ENCODE measurements around the gene IREB2.

The IREB2 gene

DNA sequence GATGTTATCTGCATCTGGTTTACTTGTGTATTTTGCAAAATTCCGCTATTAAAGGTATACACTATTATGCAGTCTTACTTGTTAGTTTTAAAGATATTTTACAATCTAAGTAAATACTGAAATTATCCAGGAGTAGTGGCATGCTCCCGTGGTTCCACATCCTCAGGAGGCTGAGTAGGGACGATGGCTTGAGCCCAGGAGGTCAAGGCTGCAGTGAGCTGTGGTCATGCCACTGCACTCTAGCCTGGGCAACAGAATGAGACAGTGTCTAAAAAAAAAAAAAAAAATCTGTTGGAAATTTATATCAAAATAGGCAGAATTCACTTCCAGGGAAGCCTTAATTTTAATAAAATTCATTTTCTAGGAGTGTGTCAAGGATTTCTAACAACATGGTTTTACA, 41.6 kb downstream of the IREB2 start:
- TF ChIP-seq, protein P1, sequence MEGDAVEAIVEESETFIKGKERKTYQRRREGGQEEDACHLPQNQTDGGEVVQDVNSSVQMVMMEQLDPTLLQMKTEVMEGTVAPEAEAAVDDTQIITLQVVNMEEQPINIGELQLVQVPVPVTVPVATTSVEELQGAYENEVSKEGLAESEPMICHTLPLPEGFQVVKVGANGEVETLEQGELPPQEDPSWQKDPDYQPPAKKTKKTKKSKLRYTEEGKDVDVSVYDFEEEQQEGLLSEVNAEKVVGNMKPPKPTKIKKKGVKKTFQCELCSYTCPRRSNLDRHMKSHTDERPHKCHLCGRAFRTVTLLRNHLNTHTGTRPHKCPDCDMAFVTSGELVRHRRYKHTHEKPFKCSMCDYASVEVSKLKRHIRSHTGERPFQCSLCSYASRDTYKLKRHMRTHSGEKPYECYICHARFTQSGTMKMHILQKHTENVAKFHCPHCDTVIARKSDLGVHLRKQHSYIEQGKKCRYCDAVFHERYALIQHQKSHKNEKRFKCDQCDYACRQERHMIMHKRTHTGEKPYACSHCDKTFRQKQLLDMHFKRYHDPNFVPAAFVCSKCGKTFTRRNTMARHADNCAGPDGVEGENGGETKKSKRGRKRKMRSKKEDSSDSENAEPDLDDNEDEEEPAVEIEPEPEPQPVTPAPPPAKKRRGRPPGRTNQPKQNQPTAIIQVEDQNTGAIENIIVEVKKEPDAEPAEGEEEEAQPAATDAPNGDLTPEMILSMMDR (IDR thresholded peaks at IDR 0.05) = no peak
- no peak for TF ChIP-seq ZFX (IDR thresholded peaks at IDR 0.05; ENCODE audit: borderline replicate concordance)
- H3K27ac ChIP-seq = no peak overlapping the region

DNA sequence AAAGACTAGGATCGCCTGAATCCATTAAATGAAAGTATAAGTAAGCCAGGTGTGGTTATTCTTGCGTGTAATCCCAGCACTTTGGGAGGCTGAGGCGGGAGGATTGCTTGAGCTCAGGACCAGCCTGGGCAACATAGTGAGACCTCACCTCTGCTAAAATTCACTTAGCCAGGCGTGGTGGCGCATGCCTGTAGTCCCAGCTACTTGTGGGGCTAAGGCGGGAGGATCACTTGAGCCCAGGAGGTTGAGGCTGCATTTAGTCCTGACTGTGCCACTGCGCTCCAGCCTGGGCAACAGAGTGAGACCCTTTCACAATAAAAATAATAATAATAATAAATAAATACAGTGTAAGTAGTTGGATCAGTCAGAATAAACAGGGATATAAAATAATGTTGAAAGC, 43.9 kb downstream of the IREB2 start:
- no peak for TF ChIP-seq ZFX (IDR thresholded peaks at IDR 0.05; ENCODE audit: borderline replicate concordance)
- TF ChIP-seq, protein P1 (IDR thresholded peaks at IDR 0.05) = no peak
- no peak overlapping the region for H3K27ac ChIP-seq

DNA sequence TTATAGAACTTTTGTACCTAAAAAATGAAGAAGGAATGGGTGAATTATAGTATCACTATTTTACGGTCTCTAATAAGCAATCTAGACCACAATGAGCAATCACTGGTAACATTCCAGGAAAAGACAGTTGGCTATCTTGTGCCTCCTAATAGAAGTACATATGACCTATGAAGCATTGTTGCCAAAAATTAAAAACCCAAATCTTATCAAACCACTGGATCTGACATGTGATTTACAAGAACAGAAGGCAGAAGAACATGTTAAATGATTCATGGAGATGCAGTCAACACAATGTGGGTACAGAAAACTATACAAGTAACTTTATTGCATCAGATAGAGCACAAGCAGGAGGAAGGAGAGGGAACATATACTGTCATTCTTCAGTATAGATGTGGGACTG, 54.9 kb downstream of the IREB2 start:
- TF ChIP-seq ZFX (IDR thresholded peaks at IDR 0.05; ENCODE audit: borderline replicate concordance) = no peak
- TF ChIP-seq, protein P1 (IDR thresholded peaks at IDR 0.05) = no peak
- no peak overlapping the region for H3K27ac ChIP-seq

DNA sequence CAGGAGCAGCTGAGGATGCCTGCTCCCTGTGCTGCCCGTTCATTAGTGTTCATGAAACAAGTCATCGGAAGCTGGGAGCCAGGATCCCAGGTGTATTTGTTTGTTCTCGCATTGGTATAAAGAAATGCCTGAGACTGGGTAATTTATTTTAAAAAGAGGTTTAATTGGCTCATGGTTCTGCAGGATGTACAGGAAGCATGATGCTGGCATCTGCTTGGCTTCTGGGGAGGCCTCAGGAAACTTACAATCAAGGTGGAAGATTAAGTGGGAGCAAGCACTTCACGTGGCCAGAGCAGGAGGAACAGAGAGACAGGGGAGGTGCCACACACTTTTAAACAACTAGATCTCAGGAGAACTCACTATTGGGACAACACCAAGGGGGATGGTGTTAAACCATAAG, 63.8 kb downstream of the IREB2 start:
- TF ChIP-seq, protein P1 (IDR thresholded peaks at IDR 0.05) = no peak
- no peak for TF ChIP-seq ZFX (IDR thresholded peaks at IDR 0.05; ENCODE audit: borderline replicate concordance)
- no peak overlapping the region for H3K27ac ChIP-seq

DNA sequence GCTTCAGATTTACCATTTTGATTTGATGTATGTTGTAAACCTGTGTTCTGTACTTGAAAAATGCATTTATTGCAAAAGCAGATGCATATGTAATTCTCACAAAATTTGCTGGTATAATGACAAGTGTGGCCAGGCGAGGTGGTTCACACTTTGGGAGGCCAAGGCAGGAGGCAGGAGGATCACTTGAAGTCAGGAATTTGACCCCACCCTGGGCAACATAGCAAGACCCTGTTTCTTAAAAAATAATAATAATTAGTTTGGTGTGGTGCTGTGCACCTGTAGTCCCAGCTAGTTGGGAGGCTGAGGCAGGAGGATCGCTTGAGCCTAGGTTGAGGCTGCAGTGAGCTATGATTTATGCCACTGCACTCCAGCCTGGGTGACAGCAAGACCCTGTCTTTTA, 64.6 kb downstream of the IREB2 start:
- no peak overlapping the region for H3K27ac ChIP-seq
- TF ChIP-seq, protein P1 (IDR thresholded peaks at IDR 0.05) = no peak

DNA sequence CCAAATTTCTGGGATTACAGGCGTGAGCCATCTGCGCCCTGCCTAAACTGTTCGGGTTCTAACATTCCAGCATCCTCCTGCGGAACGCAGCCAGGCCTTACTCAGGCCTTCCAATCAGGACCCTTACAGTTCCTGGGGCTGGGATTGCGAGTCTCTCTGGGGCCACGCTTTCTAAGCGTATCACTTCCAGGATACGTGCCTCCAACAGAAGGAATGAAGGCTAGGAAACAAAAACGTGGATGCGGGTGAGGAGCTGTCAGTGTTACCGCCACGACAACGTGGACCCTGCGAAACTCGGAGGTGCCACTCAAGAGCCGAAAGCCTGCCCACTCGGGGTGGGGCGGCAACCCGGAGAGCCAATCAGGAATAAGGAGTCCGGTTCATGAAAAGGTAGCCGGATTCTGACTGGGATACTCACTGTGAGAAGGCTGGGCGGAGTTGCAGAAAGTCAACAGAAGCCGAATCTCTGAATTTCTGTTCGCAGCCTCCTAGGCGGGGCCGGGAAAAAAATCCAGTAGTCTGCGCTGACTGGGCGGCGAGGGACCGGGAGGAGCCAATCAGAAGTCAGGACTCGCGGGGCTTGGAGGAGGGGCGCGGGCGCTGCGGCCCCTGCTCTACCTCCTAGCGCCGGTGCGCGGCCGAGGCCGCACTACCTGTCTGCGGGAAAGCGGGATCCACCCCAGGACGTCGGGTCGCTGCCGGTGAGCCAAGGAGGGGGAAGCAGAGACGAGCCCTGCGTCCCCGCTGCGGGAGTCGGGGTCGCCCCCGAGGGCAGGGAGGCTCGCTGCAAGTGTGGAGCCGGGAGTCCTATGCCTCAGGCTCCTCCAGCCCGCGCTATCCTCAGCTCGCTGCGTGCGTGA, 69.2 kb downstream of the IREB2 start, which contains the start of gene HYKK:
TSS of gene HYKK (plus strand) at position 607 of the 860 bp plus-strand sequence. CDS start 5,512 bp downstream, outside the sequence.
- peak within 1 kb of the TSS; percentile 70 for H3K27ac ChIP-seq
- no peak for TF ChIP-seq ZFX (IDR thresholded peaks at IDR 0.05; ENCODE audit: borderline replicate concordance)
- TF ChIP-seq, protein P1 (IDR thresholded peaks at IDR 0.05) = peak; percentile 43

DNA sequence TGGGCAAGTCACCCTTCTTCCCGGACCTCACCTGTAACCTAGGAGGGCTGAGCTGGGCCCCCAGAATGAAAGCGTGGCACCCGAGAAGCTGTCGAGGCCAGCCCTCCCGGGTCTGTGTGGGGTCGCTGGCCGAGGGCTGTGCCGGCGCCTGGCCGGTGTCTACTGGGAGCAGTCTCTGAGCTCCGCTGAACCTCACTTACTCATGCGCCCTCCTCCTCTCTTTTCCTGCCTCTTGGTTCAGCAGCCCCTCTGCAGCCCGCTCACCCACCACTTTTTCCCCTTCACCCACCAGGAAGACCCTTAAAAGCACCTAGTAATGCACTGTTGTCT, 69.8 kb downstream of the IREB2 start:
- TF ChIP-seq ZFX (IDR thresholded peaks at IDR 0.05; ENCODE audit: borderline replicate concordance) = no peak
- TF ChIP-seq, protein P1 (IDR thresholded peaks at IDR 0.05) = no peak
- peak overlapping the region; percentile 70 for H3K27ac ChIP-seq

Measured in 22Rv1 (cell line).